Glomerular endothelial cell (primary cell): ENCODE measurements around the gene MDFIC2. TPM values are rescaled to one million over a fixed set of nuclear protein-coding genes. Genes with fewer than 3 reads are reported as not detected.
"Not testable (repeated sequence)": the region's sequence is repeated elsewhere in the genome, so short reads cannot be mapped to it uniquely, and the experiment has no call there.

Experiments
- DNase-seq: peaks from one replicate; pipeline ENCODE4 v3.0.0-alpha.2; 2011; ENCODE audit warnings: low read depth, low spot score; ENCODE audit errors: extremely low read depth
- total RNA-seq: library from RNA; depleted of rRNA; stranded (reverse); fragments of >200 nt; gene quantifications from 2 replicates; pipeline ENCODE4 v1.2.3, GENCODE V29; 2015

MDFIC2 gene
- not detected in 2 replicates for total RNA-seq

DNA sequence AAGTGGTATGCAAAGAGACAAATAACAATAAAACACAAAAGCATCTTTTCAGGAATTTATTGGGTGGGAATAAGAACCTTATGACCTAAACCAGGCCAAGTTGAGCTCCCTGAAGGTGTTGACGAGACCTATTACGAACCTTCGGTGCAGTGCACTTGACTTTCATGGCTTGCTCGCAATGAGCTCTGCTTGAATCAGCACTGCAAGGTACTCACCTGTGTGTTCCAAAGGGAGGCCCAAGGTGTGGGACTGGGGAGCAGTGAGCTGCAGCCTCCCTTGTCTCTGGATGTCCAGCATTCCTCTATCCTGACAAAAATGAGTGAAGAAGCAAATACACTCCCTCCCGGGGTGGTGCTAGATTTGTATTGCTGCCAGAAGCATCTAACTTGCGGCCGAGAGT, at the start of gene MDFIC2:
Gene MDFIC2 (minus strand): TSS at position 303 of the 400 bp plus-strand sequence. CDS start 665 bp downstream, outside the sequence.
- no peak for DNase-seq

DNA sequence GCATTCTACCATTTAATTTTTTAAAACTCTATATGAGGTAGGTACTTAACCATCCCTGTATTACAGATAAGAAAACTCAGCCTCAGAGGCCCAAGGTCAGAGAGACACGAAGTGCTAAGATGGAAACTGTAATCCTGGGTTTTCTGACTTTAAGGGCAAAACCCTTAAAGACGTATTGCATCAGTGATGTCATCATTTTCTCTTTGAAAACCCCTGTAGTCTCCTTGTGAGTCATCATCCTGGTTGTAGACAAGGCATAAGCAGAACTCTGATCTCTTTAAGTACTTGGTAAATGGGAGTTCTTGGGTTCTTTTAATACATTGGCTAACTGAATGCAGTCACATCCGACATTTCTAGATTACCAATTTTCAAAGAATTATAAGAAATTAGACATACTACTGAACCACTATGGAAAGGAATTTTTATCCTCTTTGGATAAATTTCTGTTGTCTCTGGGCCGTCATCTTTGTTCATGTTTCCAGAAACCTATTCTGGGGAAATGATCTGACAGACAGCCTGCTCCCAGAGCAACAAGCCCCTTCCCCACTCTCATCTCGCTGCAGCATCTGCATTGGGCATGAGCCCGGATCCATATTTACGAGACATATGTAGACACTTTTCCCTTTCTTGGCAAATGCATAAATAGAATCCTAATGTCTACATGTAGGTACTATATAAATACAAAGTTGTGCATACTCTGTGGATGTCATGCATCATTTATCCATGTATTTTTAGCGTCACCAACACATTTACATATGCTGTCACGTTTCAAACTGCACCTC, 48.7 kb upstream of the MDFIC2 start:
- no peak for DNase-seq

GRCh38 chr3:70359711-70360110, 47.3 kb upstream of the MDFIC2 start:
- DNase-seq: no peak

GRCh38 chr3:70358978-70359580, 46.6 kb upstream of the MDFIC2 start:
- no peak for DNase-seq

GRCh38 chr3:70352215-70352614, 39.8 kb upstream of the MDFIC2 start:
- DNase-seq: no peak

DNA sequence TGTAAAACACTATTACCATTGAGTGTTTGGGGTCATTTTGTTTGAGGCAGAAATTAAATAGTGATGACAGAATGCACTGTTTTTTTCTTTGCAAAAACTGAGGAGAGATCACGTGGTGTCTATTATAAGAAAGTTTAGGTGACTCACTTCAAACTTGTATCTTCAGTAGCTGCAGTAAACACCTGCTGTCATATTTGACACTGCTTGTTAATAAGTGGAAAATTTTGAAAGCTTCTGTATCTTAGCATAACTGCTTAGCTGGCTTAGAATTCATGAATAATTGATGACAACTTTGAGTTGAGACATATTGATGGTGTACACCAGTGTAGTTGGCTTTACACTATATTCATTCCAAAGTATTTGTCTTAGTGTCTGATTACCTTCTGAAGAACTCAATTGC, 29.7 kb upstream of the MDFIC2 start:
- DNase-seq: no peak

DNA sequence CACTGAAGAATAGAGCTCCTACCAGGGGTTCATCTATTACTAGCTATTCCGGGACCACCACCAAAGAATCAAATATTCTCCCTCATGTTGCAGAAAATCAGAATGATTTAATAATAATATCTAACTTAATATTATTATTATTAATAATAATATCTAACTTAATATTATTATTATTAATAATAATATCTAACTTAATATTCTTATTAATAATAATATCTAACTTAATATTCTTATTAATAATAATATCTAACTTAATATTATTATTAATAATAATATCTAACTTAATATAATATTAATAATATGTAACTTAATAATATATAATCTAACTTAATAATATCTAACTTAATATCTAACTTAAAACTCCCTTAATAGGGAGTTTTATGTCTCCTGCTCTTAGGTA, 24.4 kb upstream of the MDFIC2 start:
- not testable (repeated sequence) for DNase-seq

DNA sequence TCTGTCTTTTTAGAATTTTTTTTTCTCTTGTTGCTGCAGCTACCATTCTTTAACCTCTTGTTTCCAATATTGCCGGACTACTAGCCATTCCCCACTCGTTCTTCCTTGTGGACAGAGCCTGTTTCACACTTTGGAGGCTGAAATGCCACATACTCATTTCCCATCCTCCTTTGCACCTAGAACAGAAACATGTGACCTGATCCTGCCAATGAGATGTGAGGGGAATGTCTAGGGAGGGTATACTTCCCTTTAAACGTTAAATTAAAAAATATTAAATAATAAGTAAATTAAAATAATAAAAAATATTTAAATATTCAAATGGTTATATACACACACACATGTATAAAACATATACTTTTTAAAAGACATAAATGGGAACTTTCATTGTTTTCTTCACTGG, 20.6 kb upstream of the MDFIC2 start:
- no peak for DNase-seq

- no peak for DNase-seq
Measured at GRCh38 chr3:70315021-70315420, 2.6 kb upstream of the MDFIC2 start.

- no peak for DNase-seq
Measured at GRCh38 chr3:70310809-70311208, 1.6 kb downstream of the MDFIC2 start.

DNA sequence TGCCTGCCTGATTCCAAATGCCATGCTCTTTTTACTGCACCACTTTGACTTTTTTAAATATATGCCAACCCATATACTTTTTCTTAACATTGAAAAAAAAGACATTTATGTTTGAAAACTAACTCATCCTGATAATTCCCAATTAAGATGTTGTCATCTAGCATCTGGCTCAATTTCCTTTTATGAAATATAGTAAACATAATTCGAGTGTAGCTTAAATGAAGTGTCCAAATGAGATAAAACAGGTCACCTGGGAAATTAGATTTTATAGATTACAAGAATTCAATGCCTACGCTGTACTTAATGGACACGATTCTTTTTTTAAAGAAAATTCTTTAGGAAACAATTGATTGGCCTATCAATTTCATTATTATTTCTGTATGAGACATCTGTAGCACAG, 2.8 kb downstream of the MDFIC2 start:
- no peak for DNase-seq

GRCh38 chr3:70308760-70309159, 3.7 kb downstream of the MDFIC2 start:
- DNase-seq: no peak

DNA sequence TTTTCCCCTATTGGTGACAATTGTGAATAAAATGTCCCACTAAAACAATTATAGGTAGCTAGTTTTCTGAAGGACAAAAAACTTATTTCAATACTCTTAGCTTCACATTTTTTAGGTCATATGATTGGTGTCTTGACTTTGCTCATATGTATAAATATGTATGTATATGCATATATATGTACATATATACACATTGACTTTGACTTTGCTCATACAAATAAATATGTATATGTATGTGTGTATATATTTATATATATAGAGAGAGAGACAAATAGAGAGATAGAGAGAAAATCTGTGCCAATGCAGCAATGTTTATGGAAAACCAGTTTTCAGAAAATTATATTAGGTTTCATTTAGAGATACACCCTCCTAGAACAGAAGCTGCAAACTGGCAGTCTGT, 5.7 kb downstream of the MDFIC2 start:
- DNase-seq: no peak

DNA sequence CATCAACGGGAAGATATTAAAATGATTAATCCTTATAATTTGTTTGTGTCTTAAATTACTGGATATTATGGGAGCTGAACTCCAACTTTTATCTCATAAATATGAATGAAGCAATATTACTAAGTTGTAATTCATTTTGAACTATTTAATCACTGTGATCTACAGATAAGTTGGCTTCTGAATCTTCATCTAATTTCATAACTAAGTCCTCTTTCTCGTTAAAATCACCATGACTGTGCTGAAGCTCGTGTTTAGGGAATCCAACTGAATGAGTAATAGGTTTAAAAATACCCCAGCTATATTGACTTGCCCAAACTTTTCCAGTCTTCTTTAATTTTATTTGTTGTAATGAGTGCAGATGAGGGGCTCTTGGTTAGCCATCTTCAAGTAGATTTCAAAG, 14.1 kb downstream of the MDFIC2 start:
- no peak for DNase-seq

- DNase-seq: no peak
Measured at GRCh38 chr3:70291097-70291482, 21.3 kb downstream of the MDFIC2 start.

- DNase-seq: not testable (repeated sequence)
Measured at GRCh38 chr3:70290431-70291096, 21.9 kb downstream of the MDFIC2 start.

- no peak for DNase-seq
Measured at GRCh38 chr3:70281663-70282062, 30.8 kb downstream of the MDFIC2 start.

GRCh38 chr3:70277304-70277703, 35.1 kb downstream of the MDFIC2 start:
- DNase-seq: no peak

DNA sequence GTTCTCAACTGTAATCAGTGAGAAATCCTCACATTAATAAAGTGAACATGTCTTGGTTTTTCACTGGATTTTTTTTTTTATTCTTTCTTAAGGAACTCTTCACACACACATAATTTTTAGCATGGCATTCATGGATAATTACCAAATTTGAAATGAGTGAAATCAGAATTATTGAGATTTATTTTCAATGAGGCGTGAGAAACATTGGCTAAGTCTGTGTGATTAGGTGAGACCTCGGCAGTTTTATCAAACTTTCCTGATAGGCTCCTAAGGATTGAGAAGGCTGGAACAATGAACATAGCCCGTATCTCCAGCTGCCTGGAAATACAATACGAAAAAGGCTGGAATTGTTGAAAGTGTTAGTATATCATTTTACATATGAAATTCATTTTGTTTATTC, 35.5 kb downstream of the MDFIC2 start:
- DNase-seq: no peak

DNA sequence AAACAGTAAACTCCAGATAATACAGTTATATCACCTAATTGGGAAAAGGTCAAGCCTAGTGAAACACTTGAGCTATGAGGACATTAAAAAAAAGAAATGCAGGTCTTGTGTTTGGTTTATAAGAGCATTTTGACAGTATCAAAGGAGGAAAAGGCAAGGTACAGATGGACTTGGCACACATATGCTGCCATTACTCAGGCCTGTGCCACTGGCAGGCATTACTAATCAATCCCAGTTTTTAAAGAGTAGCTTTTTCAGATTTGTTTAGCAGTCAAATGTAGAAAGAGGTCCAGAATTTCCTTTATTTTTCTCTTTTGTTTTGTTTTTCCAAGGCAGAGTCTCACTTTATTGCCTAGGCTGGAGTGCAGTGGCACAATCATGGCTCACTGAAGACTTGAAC, 38.9 kb downstream of the MDFIC2 start:
- DNase-seq: no peak

DNA sequence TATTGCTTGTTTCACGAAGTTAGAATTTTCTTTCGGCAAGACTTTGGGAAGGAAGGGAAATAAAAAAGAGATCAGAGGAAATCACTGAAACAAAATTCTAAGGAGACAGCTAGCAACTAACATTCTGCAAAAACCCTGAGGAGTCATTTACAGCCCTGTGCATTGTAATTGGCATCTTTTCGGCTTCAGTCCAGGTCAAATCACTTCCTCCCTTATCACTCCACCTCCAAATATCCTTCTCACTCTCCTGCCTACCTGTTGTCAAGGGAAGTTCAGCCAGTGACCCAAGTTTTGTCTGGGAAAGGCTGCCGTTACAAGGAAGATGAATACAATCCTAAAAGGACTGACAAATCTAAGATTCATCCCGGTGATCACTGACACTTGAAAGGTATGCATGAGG, 39.6 kb downstream of the MDFIC2 start:
- DNase-seq: no peak
